ENCODE results near the gene ATG14.
"Not testable (repeated sequence)": the region's sequence is repeated elsewhere in the genome, so short reads cannot be mapped to it uniquely, and the experiment has no call there.

Gene ATG14

GRCh38 chr14:55386037-55386808 is 25.4 kb downstream of the ATG14 start:
- no peak for DNase-seq (ENCODE audit: low read depth)

- DNase-seq (ENCODE audit: low read depth): no peak
Observed at GRCh38 chr14:55384536-55384935, 27.1 kb downstream of the ATG14 start.

- no peak for DNase-seq (ENCODE audit: low read depth)
Observed at GRCh38 chr14:55383541-55384140, 28.0 kb downstream of the ATG14 start.

DNA sequence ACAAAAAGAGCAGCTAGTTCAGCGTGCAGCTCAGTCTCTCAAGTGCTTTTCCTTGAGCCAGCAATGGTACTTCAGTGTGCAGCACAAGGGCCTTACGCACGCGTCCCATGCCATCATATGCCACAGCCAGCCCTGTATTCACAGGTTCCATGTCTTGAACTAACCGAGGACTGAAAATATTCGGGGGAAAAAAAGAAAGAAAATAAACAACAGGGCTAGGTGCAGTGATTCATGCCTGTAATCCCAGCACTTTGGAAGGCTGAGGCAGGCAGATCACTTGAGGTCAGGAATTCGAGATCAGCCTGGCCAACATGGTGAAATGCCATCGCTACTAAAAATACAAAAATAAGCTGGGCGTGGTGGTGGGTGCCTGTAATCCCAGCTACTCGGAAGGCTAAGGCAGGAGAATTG is 28.6 kb downstream of the ATG14 start:
- DNase-seq (ENCODE audit: low read depth): not testable (repeated sequence)

- no peak for DNase-seq (ENCODE audit: low read depth)
Observed at GRCh38 chr14:55382483-55382882, 29.1 kb downstream of the ATG14 start.

- DNase-seq (ENCODE audit: low read depth): no peak
Observed at GRCh38 chr14:55381561-55381960, 30.1 kb downstream of the ATG14 start.

- DNase-seq (ENCODE audit: low read depth): no peak
Observed at GRCh38 chr14:55381040-55381439, 30.6 kb downstream of the ATG14 start.

GRCh38 chr14:55377236-55377635 is 34.4 kb downstream of the ATG14 start:
- DNase-seq (ENCODE audit: low read depth): no peak

DNA sequence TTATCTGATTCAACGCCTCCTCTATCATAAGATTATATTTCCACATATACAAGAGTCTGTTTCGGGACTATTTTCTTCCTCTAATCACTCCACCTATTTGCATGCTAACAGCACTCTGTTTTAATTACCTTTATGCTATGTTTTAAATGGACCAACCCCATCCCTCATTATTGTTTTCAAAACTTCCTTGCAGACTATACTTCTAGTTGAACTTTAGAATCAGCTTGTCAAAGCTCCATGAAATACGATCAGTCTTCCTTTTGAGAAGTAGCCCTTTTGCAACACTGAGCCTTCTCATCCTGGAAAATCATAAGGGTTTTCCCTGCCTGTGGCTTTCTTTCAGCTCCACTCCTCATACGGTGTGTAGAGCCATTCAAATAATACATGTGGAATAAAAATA is 36.9 kb downstream of the ATG14 start:
- no peak for DNase-seq (ENCODE audit: low read depth)

DNA sequence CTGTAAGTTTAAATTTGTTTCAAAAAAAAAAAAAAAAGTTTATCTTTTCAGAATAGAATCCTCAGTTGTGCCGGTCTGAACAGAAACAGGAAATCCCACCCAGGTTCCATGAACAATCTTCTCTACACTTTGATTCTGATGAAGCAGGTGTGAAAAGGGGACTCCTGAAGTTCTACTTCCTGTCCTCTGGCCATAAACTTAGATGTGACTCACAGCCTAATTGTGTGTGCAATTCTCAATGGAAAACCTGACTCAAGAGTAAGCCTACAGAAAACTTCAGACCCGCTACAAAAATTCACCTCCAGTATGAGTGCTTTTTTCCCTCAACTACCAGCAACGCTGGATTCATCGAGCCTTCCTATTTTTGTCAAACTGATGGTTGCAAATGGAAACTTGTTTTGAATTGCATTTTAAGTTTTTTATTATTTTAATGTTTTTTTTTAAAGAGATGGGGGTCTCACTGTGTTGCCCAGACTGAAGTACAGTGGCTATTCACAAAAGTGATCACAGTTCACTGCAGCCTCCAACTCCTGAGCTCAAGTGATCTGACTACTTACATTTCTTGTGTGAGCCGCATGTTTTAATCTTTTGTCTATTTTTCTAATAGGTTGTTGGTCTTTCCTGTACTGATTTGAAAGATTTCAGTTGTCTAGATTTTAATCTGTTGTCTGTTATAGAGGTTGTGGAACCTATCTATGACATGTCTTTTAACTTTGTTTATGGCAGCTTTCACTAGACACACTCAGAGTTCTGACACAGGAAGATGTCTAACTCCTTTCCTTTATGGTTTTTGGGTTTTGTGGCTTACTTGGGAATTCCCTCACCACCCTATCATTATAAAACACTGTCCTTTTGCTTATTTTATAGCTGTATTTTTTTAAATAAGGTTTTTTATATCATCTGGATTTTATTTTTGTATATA is 37.6 kb downstream of the ATG14 start:
- DNase-seq (ENCODE audit: low read depth): no peak

DNA sequence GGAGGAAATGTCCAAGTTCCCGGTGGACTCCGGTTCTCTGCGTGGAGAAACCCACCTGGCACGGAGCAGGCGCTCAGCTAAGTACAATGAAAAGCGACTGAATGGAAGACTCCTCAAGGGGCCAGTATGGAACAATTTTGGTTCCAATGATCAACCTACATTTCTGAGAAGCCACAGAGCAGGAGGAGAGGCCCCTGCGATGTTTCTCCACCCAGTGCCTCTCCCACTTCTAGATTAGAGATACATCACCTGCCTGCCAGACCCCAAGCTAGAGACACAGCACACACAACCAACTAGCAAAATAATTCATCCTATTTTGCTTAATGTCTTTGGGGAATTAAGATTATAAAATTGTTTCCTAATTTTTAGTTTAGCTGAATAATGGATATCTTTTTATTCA is 38.8 kb downstream of the ATG14 start:
- DNase-seq (ENCODE audit: low read depth): no peak

DNA sequence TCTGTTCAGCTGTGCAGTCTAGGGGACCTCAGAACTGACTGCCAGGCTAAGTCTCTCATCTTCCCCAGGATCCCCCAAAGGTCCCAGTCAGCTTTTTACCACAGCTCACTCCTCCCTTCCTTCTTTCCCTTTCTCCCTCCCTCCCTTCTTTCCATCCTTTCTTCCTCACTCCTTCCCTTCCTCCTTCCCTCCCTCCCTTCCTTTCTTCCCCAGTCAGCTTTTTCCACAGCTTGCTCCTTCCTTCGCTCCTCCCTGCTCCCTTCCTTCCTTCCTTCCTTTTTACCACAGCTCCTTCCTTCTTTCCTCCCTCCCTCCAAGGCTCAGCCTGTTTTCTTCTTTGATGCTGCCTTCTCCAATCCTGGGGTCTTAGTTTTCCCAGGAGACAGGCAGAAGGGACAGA is 39.2 kb downstream of the ATG14 start:
- no peak for DNase-seq (ENCODE audit: low read depth)

DNA sequence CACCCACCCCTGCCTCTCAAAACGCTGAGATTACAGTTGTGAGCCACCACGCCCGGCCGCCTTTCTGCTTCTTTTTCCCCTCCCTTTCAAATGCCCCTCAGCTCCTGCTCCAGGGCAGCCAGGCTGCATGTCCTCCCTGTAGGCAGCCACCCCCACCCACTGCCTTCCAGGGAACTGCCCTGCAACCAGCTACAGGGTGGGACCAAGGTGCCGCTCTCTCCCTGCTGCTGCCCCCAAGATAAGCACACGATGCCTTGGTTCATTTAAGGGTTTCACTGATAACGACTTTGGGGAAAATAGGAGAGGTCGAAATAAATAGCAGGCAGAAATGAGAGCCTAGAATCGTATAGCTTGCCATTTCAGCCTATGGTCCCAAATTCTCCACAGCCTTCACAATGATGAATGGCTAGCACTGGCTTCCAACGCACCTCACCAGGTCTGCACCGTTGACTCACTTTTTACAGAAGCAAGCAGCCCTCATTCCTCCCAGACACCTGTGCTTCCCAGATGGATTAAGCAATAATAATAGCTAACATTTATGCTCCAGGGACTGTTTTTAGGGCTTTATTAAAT is 40.7 kb downstream of the ATG14 start:
- no peak for DNase-seq (ENCODE audit: low read depth)

GRCh38 chr14:55366271-55366670 is 45.4 kb downstream of the ATG14 start:
- no peak for DNase-seq (ENCODE audit: low read depth)

DNA sequence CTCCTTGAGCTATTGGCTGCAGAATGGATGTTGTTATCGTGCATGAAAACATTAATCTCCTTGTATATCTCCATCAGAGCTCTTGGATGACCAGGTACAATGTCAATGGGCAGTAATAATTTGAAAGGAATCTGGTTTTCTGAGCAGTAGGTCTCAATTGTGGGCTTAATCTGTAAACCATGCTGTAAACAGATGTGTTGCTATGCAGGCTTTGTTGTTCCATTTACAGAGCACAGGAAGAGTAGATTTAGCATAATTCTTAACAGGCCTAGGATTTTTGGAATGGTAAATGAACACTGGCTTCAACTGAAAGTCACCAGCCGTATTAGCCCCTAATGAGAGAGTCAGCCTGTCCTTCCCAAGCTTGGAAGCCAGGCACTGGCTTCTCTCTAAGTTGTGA is 50.4 kb downstream of the ATG14 start:
- DNase-seq (ENCODE audit: low read depth): no peak

DNA sequence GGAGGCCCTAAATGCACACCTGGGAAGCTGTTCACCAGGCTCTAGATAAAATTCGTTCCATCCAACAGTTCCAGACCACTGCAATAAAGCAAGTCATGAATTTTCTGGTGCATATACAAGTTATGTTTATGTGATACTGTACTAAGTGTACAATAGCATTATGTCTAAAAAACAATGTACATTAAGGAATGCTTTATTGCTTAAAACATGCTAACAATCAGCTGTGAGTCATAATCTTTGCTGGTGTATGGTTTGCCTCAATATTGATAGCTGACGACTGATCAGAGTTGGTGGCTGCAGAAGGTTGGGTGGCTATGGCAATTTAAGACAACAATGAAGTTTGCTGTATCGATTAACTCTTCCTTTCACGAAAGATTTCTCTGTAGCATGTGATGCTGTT is 52.3 kb downstream of the ATG14 start:
- no peak for DNase-seq (ENCODE audit: low read depth)

GRCh38 chr14:55356913-55357312 is 54.7 kb downstream of the ATG14 start:
- DNase-seq (ENCODE audit: low read depth): no peak

DNA sequence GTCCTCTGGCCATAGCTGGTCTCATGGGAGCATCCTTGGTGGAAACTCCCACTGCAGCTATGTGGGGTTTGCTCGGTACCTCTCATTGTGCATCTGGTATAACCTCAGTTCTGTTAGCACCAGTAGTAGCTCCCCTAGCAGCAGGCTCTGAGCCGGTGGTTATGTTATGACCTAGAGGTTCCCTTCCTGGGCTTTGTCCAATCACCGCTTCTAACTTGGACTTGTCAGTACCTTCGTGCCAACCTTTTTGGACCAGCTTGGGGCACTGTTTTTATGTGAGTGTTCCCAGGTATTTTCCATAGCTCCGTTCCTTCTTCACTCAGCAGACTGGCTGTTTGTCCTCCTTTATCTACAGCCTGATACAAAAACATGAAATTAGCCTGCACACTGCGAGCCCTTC is 55.7 kb downstream of the ATG14 start:
- DNase-seq (ENCODE audit: low read depth): no peak

- no peak for DNase-seq (ENCODE audit: low read depth)
Observed at GRCh38 chr14:55354500-55354899, 57.1 kb downstream of the ATG14 start.

- DNase-seq (ENCODE audit: low read depth): no peak
Observed at GRCh38 chr14:55353686-55354467, 57.8 kb downstream of the ATG14 start.

DNA sequence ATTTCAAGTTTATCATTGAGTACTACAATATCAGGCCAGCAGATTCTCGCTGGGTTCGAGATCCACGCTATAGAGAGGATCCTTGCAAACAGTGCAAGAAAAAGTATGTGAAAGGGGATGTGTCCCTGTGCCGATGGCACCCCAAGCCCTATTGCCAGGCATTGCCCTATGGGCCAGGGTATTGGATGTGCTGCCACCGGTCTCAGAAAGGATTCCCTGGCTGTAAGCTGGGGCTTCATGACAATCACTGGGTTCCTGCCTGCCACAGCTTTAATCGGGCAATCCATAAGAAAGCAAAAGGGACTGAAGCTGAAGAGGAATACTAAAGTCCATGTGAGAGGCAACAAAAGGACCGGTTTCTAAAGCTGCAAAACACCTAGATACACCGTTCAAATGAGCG is 59.4 kb downstream of the ATG14 start:
- DNase-seq (ENCODE audit: low read depth): no peak

DNA sequence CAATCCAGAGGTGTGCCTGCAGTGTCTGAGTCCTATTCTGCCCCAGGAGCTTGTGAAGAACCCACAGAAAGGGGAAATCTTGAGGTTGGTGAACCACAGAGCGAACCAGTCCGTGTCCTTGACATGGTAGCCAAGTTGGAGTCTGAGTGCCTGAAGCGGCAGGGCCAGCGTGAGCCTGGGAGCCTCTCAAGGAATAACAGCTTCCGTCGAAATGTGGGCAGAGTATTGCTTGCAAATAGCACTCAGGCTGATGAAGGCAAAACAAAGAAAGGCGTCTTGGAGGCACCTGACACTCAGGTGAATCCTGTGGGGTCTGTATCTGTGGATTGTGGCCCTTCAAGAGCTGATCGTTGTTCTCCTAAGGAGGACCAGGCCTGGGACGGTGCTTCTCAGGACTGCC is 60.5 kb downstream of the ATG14 start:
- DNase-seq (ENCODE audit: low read depth): no peak
